ENCODE results near the gene DOCK3.

DOCK3 gene

GRCh38 chr3:50873376-50874157 lies 198.8 kb downstream of the DOCK3 start:
- TF ChIP-seq CTCF (IDR thresholded peaks at IDR 0.05) = no peak

- TF ChIP-seq CTCF (IDR thresholded peaks at IDR 0.05) = no peak
These were observed 202.2 kb downstream of the DOCK3 start for GRCh38 chr3:50876947-50877346.

- TF ChIP-seq CTCF (IDR thresholded peaks at IDR 0.05) = no peak
These were observed 209.0 kb downstream of the DOCK3 start for GRCh38 chr3:50883755-50884154.

GRCh38 chr3:50885070-50885850 lies 210.5 kb downstream of the DOCK3 start:
- TF ChIP-seq CTCF (IDR thresholded peaks at IDR 0.05) = no peak

- no peak for TF ChIP-seq CTCF (IDR thresholded peaks at IDR 0.05)
These were observed 216.1 kb downstream of the DOCK3 start for GRCh38 chr3:50890688-50891344.

- no peak for TF ChIP-seq CTCF (IDR thresholded peaks at IDR 0.05)
These were observed 238.0 kb downstream of the DOCK3 start for GRCh38 chr3:50912746-50913145.

GRCh38 chr3:50913260-50913659 lies 238.5 kb downstream of the DOCK3 start:
- no peak for TF ChIP-seq CTCF (IDR thresholded peaks at IDR 0.05)
